GM19324 (cell line): Measurements from ENCODE around the gene TMEM176A.

Experiments
- ATAC-seq: cut with Tn5 transposase; IDR thresholded peaks from one replicate; pipeline ENCODE4 v1.9.1; 2021; ENCODE audit warnings: mild to moderate bottlenecking, moderate library complexity; ENCODE audit not compliant: unreplicated experiment, low FRiP score

Gene TMEM176A

DNA sequence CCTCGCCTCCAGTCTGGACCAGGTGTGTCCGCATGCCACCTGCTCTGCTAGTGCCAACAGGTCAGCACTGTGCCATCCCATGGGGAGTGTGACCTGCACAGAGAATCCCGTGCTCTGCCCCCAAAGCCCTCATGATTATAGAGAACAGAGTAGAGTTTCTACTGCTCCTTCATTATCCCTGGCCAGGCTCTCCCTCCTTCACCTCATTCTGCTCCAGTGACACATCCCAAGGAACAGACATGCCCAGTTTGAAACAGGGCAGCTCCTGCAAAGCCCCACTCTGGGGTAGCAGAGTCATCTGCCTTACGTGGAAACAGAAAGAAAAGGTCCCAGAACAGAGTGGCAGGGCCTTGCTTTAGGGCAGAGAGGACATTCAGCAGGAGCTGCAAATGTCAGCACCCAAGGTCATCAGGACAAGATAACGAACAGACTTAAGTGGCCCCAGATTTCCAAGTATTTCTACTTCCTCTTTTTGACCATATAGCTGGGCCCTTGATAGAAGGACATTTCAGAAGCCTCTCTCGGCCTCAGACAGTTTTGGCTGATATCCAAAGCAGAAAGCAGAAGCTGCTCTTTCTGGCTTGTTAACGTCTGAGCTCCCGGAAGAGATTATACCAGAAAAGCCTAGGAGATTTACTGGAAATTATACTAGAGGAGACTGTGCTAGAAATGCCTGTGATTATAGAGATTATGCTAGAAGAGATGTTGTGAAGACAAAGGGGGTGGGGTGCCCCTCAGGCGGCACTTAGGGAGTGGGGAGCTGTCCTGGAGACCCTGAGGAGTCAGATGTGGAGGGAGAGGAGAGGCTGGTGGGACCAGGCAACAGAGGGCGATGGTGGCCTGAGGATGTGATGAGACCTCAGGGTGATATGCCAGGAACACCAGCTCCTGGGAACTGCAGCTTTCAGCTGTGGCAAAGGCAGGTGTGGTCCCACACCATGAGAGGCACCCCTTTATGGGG, 13.0 kb upstream of the TMEM176A start:
- ATAC-seq = no peak

DNA sequence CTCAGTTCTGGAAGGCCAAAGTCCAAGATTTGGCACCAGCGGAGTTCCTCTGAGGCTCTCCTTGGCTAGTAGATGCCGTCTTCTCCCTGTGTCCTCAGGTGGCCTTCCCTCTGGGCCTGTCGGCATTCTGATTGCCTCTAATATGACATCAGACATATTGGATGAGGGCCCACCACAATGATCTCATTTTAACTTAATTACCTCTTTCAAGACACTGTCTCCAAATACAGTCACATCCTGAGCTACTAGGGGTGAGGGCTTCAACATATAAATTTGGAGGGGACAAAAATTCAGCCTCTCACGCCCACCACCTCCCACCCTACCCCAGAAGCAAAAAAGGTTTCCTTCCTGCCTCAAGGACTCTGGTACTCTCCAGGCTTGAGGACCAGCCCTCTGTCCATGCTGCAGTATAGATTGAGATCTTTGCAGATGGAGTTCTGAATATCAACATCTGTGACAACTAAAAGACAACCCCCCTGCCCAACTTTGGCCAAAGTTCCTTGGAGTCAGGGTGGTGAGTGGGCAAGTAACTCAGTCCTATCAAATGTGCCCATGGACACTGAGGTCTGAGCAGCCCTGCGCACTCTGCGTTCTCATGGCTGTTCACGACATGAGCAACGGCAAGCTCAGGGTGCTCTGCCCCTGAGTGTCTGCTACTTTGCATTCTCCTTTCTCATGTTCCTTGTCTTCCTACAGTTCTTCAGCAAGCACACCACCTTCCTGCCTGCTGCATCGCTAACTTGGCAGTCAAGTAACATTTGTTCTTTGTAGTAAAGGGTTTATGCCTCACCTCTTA, 11.9 kb upstream of the TMEM176A start:
- ATAC-seq = no peak

DNA sequence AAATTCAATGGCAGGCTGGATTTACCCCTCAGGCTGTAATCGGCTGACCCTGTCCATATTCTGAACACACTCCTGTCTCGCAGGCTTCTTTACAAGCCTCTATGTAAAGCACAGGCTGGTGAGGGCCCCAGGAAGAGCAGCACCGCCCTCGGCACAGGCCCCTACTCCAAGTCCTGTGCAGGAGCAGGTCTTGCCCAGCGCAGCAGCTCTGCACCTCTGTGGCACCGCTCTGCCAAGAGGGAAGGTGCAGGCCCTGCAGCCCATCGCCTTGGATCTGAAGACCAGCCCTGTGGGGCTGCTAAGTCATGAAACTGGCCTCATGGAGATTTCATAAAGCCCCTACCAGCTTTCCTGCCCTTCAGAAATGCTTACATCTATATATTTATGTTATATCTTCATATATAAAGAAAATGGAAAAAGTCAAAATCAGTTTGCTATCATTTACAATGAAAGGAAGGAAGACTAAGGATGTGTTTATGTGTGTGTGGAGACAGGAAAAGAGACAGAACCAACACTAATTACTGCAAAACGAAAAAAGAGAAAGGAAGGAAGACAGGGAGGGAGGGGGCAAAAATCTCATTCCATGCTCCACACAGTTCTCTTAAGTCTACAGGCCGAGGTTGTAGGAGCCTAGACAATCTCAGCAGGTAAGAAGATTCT, 10.0 kb upstream of the TMEM176A start:
- no peak for ATAC-seq

- ATAC-seq = no peak
Observed at GRCh38 chr7:150791304-150791703, 9.3 kb upstream of the TMEM176A start.

- no peak for ATAC-seq
Observed at GRCh38 chr7:150791746-150792452, 8.7 kb upstream of the TMEM176A start.

GRCh38 chr7:150793569-150794238, 6.9 kb upstream of the TMEM176A start:
- no peak for ATAC-seq

DNA sequence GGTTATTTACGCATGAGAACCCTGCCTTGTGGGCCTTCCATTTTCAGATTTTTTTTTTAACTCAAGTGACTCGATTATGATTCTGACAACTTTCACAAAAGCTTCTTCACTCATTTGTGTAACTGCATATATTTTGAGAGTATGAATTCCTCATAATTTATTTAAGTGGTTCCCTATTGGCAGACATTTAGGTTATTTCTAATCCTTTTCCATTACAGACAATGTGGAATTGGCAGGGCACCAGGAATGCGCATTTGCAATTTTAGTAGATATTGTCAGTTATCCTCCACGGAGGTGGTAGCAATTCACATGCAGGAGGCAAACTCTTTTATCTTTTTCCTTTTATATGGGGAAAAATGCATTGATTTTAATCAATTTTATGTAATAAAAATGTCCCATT, 2.9 kb upstream of the TMEM176A start:
- ATAC-seq = no peak

DNA sequence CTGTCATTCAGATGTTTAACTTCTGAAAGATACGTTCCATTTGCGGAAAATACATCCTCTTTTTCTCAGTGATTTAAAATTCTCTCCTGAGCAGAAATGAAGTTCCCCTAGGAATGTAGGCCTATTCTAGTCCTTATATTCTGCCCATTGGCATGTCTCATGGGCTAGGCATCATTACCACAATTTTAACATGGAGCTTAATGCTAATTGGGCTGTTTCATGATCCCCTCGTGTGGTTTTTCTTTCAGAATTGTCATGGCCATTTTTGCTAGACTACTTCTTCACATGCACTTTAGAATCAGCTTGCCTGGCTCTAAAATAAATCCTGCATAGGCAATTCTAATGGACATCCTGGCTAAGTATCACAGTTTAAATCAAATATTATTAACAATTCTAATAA, 1.4 kb upstream of the TMEM176A start:
- no peak for ATAC-seq

- ATAC-seq = no peak
Observed at GRCh38 chr7:150799741-150800580, 608 bp upstream of the TMEM176A start, which contains the start of gene TMEM176B. Gene TMEM176B, minus strand, starts transcription at chr7:150800364. Its CDS starts 3,795 bp downstream, at chr7:150796569.

DNA sequence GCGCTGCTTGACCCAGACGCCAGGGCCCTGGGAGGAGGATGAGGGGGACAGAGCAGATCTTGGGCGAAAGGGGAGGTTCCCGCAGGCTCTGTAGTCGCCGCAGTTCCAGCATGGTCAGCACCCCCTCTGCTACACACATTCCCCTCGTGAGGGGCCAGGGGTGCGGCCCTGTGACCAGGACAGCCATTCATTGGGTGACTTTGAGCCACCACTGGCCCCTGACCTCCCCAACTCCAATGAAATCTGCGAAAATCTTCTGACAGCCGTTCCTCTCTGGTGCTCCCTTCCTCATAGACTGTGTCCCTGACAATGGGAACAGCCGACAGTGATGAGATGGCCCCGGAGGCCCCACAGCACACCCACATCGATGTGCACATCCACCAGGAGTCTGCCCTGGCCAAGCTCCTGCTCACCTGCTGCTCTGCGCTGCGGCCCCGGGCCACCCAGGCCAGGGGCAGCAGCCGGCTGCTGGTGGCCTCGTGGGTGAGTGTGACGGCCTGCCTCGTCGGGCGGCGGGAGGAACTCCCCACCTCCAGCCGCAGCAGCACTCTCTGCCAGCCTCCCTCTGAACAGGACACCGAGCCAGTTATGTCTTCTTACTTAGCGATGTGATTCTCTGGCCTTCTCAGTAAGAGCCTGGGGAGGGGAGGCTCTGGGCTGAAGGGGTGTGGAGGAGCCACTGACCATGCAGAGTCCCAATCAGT, 825 bp downstream of the TMEM176A start:
- no peak for ATAC-seq

DNA sequence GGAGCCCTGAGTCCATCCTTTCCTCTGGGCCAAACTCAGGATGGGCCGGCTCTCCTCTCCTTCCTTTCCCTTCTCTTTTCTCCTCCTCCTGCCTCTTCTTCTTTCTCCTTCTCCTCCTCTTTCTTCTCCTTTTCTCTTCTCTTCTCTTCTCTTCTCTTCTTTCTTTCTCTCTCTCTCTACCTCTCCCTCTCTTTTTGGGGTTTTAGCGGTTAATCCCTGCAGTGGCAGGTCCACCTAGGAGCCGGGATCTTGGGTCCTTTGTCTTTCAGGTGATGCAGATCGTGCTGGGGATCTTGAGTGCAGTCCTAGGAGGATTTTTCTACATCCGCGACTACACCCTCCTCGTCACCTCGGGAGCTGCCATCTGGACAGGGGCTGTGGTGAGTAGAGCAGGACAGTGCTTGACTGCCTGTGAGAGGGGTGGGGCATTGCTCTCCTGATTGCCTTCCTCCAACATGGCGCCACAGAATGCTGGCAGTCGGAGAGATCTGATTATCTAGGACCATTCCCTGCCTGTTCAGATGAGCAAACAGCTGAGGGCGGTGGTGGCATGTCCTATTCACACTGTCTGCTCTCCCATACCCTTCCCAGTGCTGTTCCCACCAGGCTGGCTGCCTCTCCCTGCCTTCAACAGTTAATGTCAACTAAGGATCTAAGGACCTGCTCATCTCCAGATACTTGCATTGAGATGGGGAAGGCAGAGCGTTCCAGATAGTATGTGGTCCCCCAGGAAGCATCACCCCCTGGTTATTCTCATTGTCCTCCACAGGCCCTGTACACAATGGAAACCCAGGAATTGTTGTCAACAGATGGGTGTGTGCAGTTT, 1.6 kb downstream of the TMEM176A start:
- no peak for ATAC-seq

DNA sequence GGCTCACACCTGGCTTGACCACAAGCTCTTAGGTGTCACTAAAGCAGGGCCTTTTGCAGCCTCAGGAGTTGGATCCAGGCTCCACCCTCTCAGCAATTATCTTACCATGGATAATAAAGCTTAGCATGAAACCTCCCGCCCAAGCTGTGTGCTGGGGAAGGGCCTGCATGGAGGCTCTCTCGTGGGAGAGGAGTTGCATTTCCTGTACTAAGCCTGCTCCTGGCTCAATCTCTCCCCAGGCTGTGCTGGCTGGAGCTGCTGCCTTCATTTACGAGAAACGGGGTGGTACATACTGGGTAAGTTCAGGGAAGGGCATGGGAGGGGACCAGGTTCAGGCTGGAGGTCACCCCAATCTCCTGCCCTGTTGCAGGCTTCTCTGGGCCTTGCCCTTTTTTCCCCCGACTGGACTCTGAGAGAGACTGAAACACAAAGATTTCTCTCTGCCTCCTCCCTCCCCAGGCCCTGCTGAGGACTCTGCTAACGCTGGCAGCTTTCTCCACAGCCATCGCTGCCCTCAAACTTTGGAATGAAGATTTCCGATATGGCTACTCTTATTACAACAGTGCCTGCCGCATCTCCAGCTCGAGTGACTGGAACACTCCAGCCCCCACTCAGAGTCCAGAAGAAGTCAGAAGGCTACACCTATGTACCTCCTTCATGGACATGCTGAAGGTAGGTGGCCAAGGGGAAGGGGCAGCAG, 2.7 kb downstream of the TMEM176A start:
- no peak for ATAC-seq

- ATAC-seq = no peak
Observed at GRCh38 chr7:150804802-150805201, 4.2 kb downstream of the TMEM176A start.

GRCh38 chr7:150805864-150806263, 5.3 kb downstream of the TMEM176A start:
- ATAC-seq = no peak

- no peak for ATAC-seq
Observed at GRCh38 chr7:150806454-150806853, 5.9 kb downstream of the TMEM176A start.

GRCh38 chr7:150806863-150807262, 6.3 kb downstream of the TMEM176A start:
- ATAC-seq = no peak
